ENCODE results near the gene WHRN. TPM values are rescaled to one million over a fixed set of nuclear protein-coding genes. Genes with fewer than 3 reads are reported as not detected.

WHRN gene
- total and polyA plus RNA-seq, 9 of the 15 experiments (the other 6 are each of a cell fraction or from before 2014, with no cell fraction given): 0.31 to 14.1 (median 3.0) TPM

DNA sequence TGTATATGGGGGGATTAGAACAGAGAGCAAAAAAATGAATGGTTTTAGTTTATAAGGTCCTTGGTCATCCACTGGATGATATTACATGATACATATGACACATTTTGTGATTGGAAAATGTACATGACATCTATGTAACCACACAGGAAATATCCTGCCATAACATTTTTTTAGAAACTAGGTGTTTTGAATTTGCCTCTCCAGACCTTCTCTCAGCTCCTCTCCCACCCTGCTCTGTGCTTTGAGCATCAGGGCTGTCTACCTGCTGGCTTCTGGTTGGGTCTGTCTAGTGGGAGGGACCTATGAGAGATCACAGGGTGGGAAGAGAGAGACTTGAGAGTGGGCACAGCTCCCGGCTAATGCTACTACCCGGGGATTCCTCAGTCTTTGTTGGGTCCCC, 141.8 kb downstream of the WHRN start:
- in situ Hi-C loops (cut with MboI) (no loop called here), intact Hi-C loops (cut with micrococcal nuclease) (no loop called here)
- ATAC-seq: peak; percentile 5; the same call in 1 of the 3 replicates
- Histone ChIP-seq H3K9me3 (replicated peaks; ENCODE audit: control insufficient read depth, insufficient read depth, low read depth, low read length) (no peaks in the 10 kb centered on the region), H3K4me3 (no peak overlapping the region), H4K20me1 (replicated peaks; ENCODE audit: control insufficient read depth, insufficient read depth, low read length) (no peaks in the 10 kb centered on the region), H3K4me1 (replicated peaks in 1 of 2; ENCODE audit: control insufficient read depth in 2 of 2, insufficient read depth in 2 of 2, low read length in 2 of 2) (peaks cover 0 to 3% of the 10 kb centered on the region in 2 experiments; a peak in 1 of 5 replicates), H3K27ac (ENCODE audit: extremely low read depth, low read depth, low read length) (no peak overlapping the region), H3K27me3 (ENCODE audit: control insufficient read depth in 2 of 2, insufficient read depth in 2 of 2, low read length in 2 of 2) (no peaks in the 10 kb centered on the region), H3K79me2 (ENCODE audit: control insufficient read depth, insufficient read depth, low read length) (no peaks in the 10 kb centered on the region), H3K9ac (ENCODE audit: insufficient read depth in 1 of 2, low read depth in 2 of 2, low read length in 2 of 2) (no peak overlapping the region), H3K36me3 (ENCODE audit: control insufficient read depth, insufficient read depth, low read length) (peaks cover 15% of the 10 kb centered on the region; the same call in 2 of the 3 replicates), H3K4me2 (ENCODE audit: insufficient read depth, low read length) (no peak overlapping the region), H2AFZ (ENCODE audit: low read depth, low read length) (no peak overlapping the region), H3K9me1 (ENCODE audit: control insufficient read depth, insufficient read depth, low read length) (no peaks in the 10 kb centered on the region)
- CTCF ChIA-PET (ENCODE audit: low intra/inter-chr PET ratio): no interaction called here
- WGBS (ENCODE audit: insufficient coverage, low coverage, missing lambda C conversion rate): 24% methylated on average over 2 of the region's 2 CpGs
- POLR2A ChIA-PET: interaction anchor here (0.8 to 2.3 kb wide), 2 partner anchors 14 to 29 kb away, joined by 3 to 9 read pairs; no protein-coding TSS in a partner anchor
- TF ChIP-seq SMAD2 (IDR thresholded peaks at IDR 0.05; ENCODE audit: low read depth, low read length) (no peak), ZBTB1 (CRISPR knock-in tag; IDR thresholded peaks at IDR 0.05; ENCODE audit: borderline replicate concordance, low read depth) (no peak), ETV5 (CRISPR knock-in tag; IDR thresholded peaks at IDR 0.05; ENCODE audit: low read depth) (no peak), DIDO1 (tag; IDR thresholded peaks at IDR 0.05; ENCODE audit: low read depth) (no peak), XRCC5 (IDR thresholded peaks at IDR 0.05; ENCODE audit: low read depth, low read length) (no peak), CHCHD3 (CRISPR knock-in tag; IDR thresholded peaks at IDR 0.05) (no peak), JUN (IDR thresholded peaks at IDR 0.05; ENCODE audit: borderline replicate concordance, low read depth, low read length) (no peak), JUN (CRISPR knock-in tag; IDR thresholded peaks at IDR 0.05; ENCODE audit: borderline replicate concordance) (no peak), ARID1B (IDR thresholded peaks at IDR 0.05) (no peak), ZNF668 (CRISPR knock-in tag; IDR thresholded peaks at IDR 0.05) (no peak)
- no TSS peak for BruUV-seq (replicated peaks)
- no peak for DNase-seq (ENCODE audit: extremely low read depth in 1 of 4, low spot score in 3 of 4)
- FAIRE-seq: no peak

Data from K562 (cell line).